WERI-Rb-1 (cell line): ENCODE results near the gene PHACTR1.

ENCODE experiments used
- DNase-seq: peaks from one replicate; pipeline ENCODE4 v3.0.0-alpha.2; 2020
- H3K27ac ChIP-seq: fragments of 250-450 bp; sonication (Bioruptor Pico); 2 replicates; pipeline ENCODE4 v1.5.1; 2020; ENCODE audit warnings: mild to moderate bottlenecking, moderate library complexity
- H3K27me3 ChIP-seq: fragments of 250-450 bp; sonication (Bioruptor Pico); 2 replicates; pipeline ENCODE4 v1.5.1; 2021; ENCODE audit warnings: mild to moderate bottlenecking, low read depth, moderate library complexity; ENCODE audit not compliant: insufficient read depth, severe bottlenecking
- H3K36me3 ChIP-seq: fragments of 250-450 bp; sonication (Bioruptor Pico); 2 replicates; pipeline ENCODE4 v1.5.1; 2020; ENCODE audit warnings: mild to moderate bottlenecking, moderate library complexity
- H3K4me3 ChIP-seq: 2 replicates; pipeline ENCODE4 v1.5.1; 2011; ENCODE audit warnings: low read depth, mild to moderate bottlenecking, control low read depth, low read length
- H3K9me3 ChIP-seq: fragments of 250-450 bp; sonication (Bioruptor Pico); 2 replicates; pipeline ENCODE4 v1.5.1; 2021; ENCODE audit warnings: mild to moderate bottlenecking, moderate library complexity; ENCODE audit not compliant: severe bottlenecking
- CTCF ChIP-seq: IDR thresholded peaks from 2 replicates; pipeline ENCODE4 v1.5.1; 2011; ENCODE audit warnings: low read depth, mild to moderate bottlenecking, control low read depth, inconsistent platforms, low read length

Gene PHACTR1

GRCh38 chr6:13273202-13273930, 556.8 kb downstream of the PHACTR1 start:
- Histone ChIP-seq H3K9me3 (no peaks in the 10 kb centered on the region), H3K4me3 (no peak overlapping the region), H3K36me3 (no peaks in the 10 kb centered on the region), H3K27me3 (no peaks in the 10 kb centered on the region), H3K27ac (no peak overlapping the region)
- TF ChIP-seq CTCF: no peak
- no peak for DNase-seq

GRCh38 chr6:13273931-13274706, 557.6 kb downstream of the PHACTR1 start:
- Histone ChIP-seq H3K27me3 (no peaks in the 10 kb centered on the region), H3K36me3 (no peaks in the 10 kb centered on the region), H3K4me3 (no peak overlapping the region), H3K9me3 (no peaks in the 10 kb centered on the region), H3K27ac (no peak overlapping the region)
- no peak for TF ChIP-seq CTCF
- DNase-seq: no peak

- DNase-seq: no peak
- Histone ChIP-seq H3K9me3 (no peaks in the 10 kb centered on the region), H3K36me3 (no peaks in the 10 kb centered on the region), H3K27ac (no peak overlapping the region), H3K4me3 (no peak overlapping the region), H3K27me3 (no peaks in the 10 kb centered on the region)
- TF ChIP-seq CTCF: no peak
These were observed 558.3 kb downstream of the PHACTR1 start for GRCh38 chr6:13274707-13275434.

- H3K9me3 ChIP-seq: no peaks in the 10 kb centered on the region
- DNase-seq: no peak
- no peak overlapping the region for H3K27ac ChIP-seq
- no peak for TF ChIP-seq CTCF
- no peaks in the 10 kb centered on the region for H3K27me3 ChIP-seq
- no peak overlapping the region for H3K4me3 ChIP-seq
- no peaks in the 10 kb centered on the region for H3K36me3 ChIP-seq
These were observed 558.9 kb downstream of the PHACTR1 start for GRCh38 chr6:13275435-13275989.

GRCh38 chr6:13277231-13277630, 560.7 kb downstream of the PHACTR1 start:
- Histone ChIP-seq H3K4me3 (no peak overlapping the region), H3K9me3 (no peaks in the 10 kb centered on the region), H3K36me3 (no peaks in the 10 kb centered on the region), H3K27me3 (no peaks in the 10 kb centered on the region), H3K27ac (no peak overlapping the region)
- TF ChIP-seq CTCF: no peak
- DNase-seq: no peak
